DOHH2 (cell line): ENCODE data around the gene LRRC37A3.
"Not testable (repeated sequence)": the region's sequence is repeated elsewhere in the genome, so short reads cannot be mapped to it uniquely, and the experiment has no call there.

ENCODE experiments used
- CTCF ChIP-seq: fragments of 200-600 bp; sonication (generic); IDR thresholded peaks from one replicate; pipeline ENCODE4 v1.5.1; 2014; ENCODE audit warnings: antibody characterized with exemption, mild to moderate bottlenecking, low read depth, low read length; ENCODE audit not compliant: poor library complexity, severe bottlenecking
- EZH2phosphoT487 ChIP-seq: fragments of 200-600 bp; sonication (generic); IDR thresholded peaks from 2 replicates; pipeline ENCODE4 v1.6.1; 2017; ENCODE audit warnings: borderline replicate concordance, mild to moderate bottlenecking, antibody characterized with exemption, low read length, moderate library complexity, mixed read lengths

DNA sequence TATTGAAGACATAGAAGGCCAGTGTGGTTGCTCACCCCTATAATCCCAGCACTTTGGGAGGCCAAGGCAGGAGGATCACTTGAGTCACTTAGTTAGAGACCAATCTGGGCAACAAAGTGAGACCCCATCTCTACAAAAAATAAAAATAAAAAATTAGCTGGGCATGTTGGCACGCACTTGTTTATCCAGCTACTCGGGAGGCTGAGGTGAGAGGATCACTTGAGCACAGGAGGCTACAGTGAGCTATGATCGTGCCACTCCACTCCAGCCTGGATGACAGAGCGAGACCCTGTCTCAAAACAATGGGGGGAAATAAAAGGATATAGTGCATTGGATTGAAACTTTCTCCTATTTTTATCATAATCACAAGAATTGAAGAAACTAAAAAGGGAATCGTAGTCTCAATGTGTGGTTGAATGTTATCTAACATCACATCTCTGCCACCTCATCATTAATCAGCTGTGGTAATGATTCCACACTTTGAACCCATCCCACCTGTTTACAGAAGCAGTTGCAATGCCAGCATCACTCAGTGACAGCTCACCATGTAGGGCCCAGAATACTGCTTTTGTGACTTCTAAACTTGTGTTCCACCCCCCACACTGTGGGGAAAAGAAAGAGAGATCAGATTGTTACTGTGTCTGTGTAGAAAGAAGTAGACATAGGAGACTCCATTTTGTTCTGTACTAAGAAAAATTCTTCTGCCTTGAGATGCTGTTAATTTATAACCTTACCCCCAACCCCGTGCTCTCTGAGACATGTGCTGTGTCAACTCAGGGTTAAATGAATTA, 10.3 kb upstream of the LRRC37A3 start:
- TF ChIP-seq CTCF, EZH2phosphoT487: not testable (repeated sequence)
